ENCODE results near the gene PLCL1.

The PLCL1 gene

GRCh38 chr2:197869501-197870111 lies 65.2 kb downstream of the PLCL1 start:
- no peaks in the 10 kb centered on the region for H3K4me1 ChIP-seq (ENCODE audit: insufficient read depth, low read length, severe bottlenecking)
- H3K9ac ChIP-seq (ENCODE audit: low read length), result no peak overlapping the region

GRCh38 chr2:197870137-197870536 lies 65.7 kb downstream of the PLCL1 start:
- Histone ChIP-seq H4K20me1 (ENCODE audit: insufficient read depth, low read length) (no peaks in the 10 kb centered on the region), H3K4me2 (ENCODE audit: low read length) (no peak overlapping the region), H3F3A (ENCODE audit: insufficient read depth, low read length) (no peaks in the 10 kb centered on the region), H3K36me3 (ENCODE audit: insufficient read depth, low read length) (no peaks in the 10 kb centered on the region), H3K9me3 (ENCODE audit: low read length) (no peaks in the 10 kb centered on the region), H3K79me2 (ENCODE audit: insufficient read depth, low read length) (no peaks in the 10 kb centered on the region), H3K4me3 (ENCODE audit: low read depth, low read length, poor library complexity, severe bottlenecking) (no peak overlapping the region), H3K9me2 (ENCODE audit: low read depth, low read length) (no peaks in the 10 kb centered on the region), H3K27ac (ENCODE audit: low read depth, low read length, poor library complexity, severe bottlenecking) (no peak overlapping the region), H3K9ac (ENCODE audit: low read length) (no peak overlapping the region), H3K27me3 (ENCODE audit: insufficient read depth, low read length) (no peaks in the 10 kb centered on the region), H2AFZ (ENCODE audit: low read length) (no peak overlapping the region), H3K4me1 (ENCODE audit: insufficient read depth, low read length, severe bottlenecking) (no peaks in the 10 kb centered on the region)
- TF ChIP-seq EZH2 (IDR thresholded peaks at IDR 0.05; ENCODE audit: borderline replicate concordance, low read length), result no peak

More at GRCh38 chr2:197869501-197870111, 65.2 kb downstream of the PLCL1 start:
- H3K4me2 ChIP-seq (ENCODE audit: low read length), result no peak overlapping the region
- H3K9me2 ChIP-seq (ENCODE audit: low read depth, low read length), result no peaks in the 10 kb centered on the region
- H3K36me3 ChIP-seq (ENCODE audit: insufficient read depth, low read length), result no peaks in the 10 kb centered on the region
- no peaks in the 10 kb centered on the region for H4K20me1 ChIP-seq (ENCODE audit: insufficient read depth, low read length)
- TF ChIP-seq EZH2 (IDR thresholded peaks at IDR 0.05; ENCODE audit: borderline replicate concordance, low read length), result no peak
- no peak for TF ChIP-seq CTCF (IDR thresholded peaks at IDR 0.05; ENCODE audit: low read length)
- H2AFZ ChIP-seq (ENCODE audit: low read length), result no peak overlapping the region
- no peaks in the 10 kb centered on the region for H3F3A ChIP-seq (ENCODE audit: insufficient read depth, low read length)
- H3K4me3 ChIP-seq (ENCODE audit: low read depth, low read length, poor library complexity, severe bottlenecking), result no peak overlapping the region
- H3K9me3 ChIP-seq (ENCODE audit: low read length), result no peaks in the 10 kb centered on the region
- H3K79me2 ChIP-seq (ENCODE audit: insufficient read depth, low read length), result no peaks in the 10 kb centered on the region
- no peak overlapping the region for H3K27ac ChIP-seq (ENCODE audit: low read depth, low read length, poor library complexity, severe bottlenecking)
- no peaks in the 10 kb centered on the region for H3K27me3 ChIP-seq (ENCODE audit: insufficient read depth, low read length)

- Histone ChIP-seq H3K9me2 (ENCODE audit: low read depth, low read length) (no peaks in the 10 kb centered on the region), H3K9ac (ENCODE audit: low read length) (no peak overlapping the region), H2AFZ (ENCODE audit: low read length) (no peak overlapping the region), H3K4me1 (ENCODE audit: insufficient read depth, low read length, severe bottlenecking) (no peaks in the 10 kb centered on the region), H3K79me2 (ENCODE audit: insufficient read depth, low read length) (no peaks in the 10 kb centered on the region), H3K36me3 (ENCODE audit: insufficient read depth, low read length) (no peaks in the 10 kb centered on the region), H3K27me3 (ENCODE audit: insufficient read depth, low read length) (no peaks in the 10 kb centered on the region), H3K9me3 (ENCODE audit: low read length) (no peaks in the 10 kb centered on the region), H4K20me1 (ENCODE audit: insufficient read depth, low read length) (no peaks in the 10 kb centered on the region), H3K4me3 (ENCODE audit: low read depth, low read length, poor library complexity, severe bottlenecking) (no peak overlapping the region), H3K4me2 (ENCODE audit: low read length) (no peak overlapping the region), H3K27ac (ENCODE audit: low read depth, low read length, poor library complexity, severe bottlenecking) (no peak overlapping the region), H3F3A (ENCODE audit: insufficient read depth, low read length) (no peaks in the 10 kb centered on the region)
- TF ChIP-seq EZH2 (IDR thresholded peaks at IDR 0.05; ENCODE audit: borderline replicate concordance, low read length) (no peak), CTCF (IDR thresholded peaks at IDR 0.05; ENCODE audit: low read length) (no peak)
These were observed 67.5 kb downstream of the PLCL1 start for GRCh38 chr2:197871780-197872456.
